Measurements from ENCODE around the gene SDCBP2.

Gene SDCBP2

DNA sequence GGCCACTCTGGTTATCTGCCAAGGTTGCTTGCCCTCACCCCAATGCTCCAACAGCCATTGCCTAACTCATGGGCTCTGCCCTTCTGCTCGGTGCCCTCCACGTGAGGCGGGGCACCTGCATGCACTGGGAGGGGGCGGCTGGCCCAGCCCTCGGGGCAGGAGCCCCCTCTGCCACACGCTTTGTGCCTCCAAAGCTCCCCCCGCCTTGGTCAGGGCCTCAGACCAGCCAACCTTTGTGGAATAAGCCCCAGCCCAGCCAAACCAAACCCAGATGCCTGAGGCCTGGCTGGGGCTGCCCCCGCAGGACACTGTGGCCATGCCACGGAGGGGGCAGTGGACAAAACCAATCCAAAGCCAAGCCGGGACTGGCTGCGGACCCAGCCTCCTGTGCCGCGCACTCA lies 21.4 kb downstream of the SDCBP2 start:
- no peak for DNase-seq (ENCODE audit: low read depth)
- no peak overlapping the region for H3K4me3 ChIP-seq (ENCODE audit: low read depth, low read length)
- TF ChIP-seq, protein P1, sequence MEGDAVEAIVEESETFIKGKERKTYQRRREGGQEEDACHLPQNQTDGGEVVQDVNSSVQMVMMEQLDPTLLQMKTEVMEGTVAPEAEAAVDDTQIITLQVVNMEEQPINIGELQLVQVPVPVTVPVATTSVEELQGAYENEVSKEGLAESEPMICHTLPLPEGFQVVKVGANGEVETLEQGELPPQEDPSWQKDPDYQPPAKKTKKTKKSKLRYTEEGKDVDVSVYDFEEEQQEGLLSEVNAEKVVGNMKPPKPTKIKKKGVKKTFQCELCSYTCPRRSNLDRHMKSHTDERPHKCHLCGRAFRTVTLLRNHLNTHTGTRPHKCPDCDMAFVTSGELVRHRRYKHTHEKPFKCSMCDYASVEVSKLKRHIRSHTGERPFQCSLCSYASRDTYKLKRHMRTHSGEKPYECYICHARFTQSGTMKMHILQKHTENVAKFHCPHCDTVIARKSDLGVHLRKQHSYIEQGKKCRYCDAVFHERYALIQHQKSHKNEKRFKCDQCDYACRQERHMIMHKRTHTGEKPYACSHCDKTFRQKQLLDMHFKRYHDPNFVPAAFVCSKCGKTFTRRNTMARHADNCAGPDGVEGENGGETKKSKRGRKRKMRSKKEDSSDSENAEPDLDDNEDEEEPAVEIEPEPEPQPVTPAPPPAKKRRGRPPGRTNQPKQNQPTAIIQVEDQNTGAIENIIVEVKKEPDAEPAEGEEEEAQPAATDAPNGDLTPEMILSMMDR (IDR thresholded peaks at IDR 0.05; ENCODE audit: control insufficient read depth, extremely low read depth, insufficient read depth), result no peak

DNA sequence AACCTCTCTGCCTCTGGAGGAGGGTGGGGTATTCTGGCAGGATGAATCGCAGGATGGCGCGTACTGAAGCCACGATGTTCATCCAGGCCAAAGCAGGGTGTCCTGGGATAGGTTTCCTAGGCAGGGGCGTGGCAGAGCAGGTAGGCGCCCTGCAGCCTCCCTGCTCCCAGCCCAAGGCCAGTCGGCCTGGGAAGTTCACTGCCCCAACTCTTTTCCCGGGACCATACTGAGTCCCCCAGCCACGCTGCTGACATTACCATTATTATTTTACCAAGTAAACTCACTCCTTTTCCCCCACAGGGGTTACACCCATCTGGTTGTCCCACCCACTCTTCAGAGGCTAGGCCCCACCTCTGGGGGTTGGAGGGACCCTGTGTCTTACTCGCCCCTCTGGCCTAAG lies 21.8 kb downstream of the SDCBP2 start:
- TF ChIP-seq, protein P1 (IDR thresholded peaks at IDR 0.05; ENCODE audit: control insufficient read depth, extremely low read depth, insufficient read depth), result no peak
- H3K4me3 ChIP-seq (ENCODE audit: low read depth, low read length), result no peak overlapping the region
- no peak for DNase-seq (ENCODE audit: low read depth)

DNA sequence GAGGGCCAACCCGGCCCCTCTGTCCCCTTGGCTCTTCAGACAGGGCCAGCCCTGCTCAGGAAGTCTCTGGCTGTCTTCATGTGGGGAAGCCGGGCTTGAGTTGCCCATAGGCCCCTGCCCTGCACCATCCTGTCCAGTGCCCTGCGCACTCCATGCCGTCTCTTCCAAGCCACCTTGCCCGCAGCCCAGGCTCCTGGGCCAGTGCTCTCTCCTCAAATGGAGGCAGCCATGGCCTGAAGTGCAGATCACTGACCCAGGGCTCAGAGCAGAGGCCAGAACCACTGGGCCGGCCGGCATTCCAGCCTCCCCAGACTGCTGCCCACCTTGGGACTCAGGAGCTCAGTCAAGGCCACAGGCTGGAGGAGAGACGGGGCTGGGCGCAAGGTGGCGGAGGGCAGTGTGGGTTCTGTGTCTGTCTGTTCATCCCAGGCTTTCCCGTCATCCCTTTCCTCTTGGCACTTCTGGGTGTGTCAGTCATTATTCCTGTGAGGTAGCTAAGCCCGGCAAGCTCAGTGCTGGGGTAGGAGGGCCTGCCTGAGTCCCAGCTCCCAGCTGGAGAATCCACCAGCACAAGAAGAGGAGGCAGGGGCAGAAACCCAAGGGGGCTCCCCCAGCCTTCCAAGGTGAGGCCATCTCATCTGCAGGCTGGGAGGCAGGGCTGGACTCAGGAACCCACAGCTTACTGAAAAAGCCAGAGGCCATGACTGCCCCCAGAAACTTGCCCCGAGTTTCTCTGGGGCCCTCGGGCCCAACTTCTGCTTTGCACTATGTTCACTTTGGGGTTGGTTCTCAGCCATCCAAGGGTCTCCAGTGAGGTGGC lies 22.4 kb downstream of the SDCBP2 start:
- TF ChIP-seq, protein P1 (IDR thresholded peaks at IDR 0.05; ENCODE audit: control insufficient read depth, extremely low read depth, insufficient read depth), result no peak
- no peak overlapping the region for H3K4me3 ChIP-seq (ENCODE audit: low read depth, low read length)
- DNase-seq (ENCODE audit: low read depth), result no peak

DNA sequence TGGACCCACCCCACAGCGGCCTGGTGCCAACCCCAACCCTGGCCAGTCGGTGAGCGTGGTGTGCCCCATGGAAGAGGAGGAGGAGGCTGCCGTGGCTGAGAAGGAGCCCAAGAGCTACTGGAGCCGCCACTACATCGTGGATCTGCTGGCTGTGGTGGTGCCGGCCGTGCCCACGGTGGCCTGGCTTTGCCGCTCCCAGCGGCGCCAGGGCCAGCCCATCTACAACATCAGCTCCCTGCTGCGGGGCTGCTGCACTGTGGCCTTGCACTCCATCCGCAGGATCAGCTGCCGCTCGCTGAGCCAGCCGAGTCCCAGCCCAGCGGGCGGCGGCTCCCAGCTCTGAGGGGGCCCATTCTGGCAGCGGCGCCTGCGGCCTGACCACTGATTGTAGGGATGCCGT lies 23.2 kb downstream of the SDCBP2 start:
- TF ChIP-seq, protein P1 (IDR thresholded peaks at IDR 0.05; ENCODE audit: control insufficient read depth, extremely low read depth, insufficient read depth), result no peak
- H3K4me3 ChIP-seq (ENCODE audit: low read depth, low read length), result no peak overlapping the region
- DNase-seq (ENCODE audit: low read depth), result no peak

DNA sequence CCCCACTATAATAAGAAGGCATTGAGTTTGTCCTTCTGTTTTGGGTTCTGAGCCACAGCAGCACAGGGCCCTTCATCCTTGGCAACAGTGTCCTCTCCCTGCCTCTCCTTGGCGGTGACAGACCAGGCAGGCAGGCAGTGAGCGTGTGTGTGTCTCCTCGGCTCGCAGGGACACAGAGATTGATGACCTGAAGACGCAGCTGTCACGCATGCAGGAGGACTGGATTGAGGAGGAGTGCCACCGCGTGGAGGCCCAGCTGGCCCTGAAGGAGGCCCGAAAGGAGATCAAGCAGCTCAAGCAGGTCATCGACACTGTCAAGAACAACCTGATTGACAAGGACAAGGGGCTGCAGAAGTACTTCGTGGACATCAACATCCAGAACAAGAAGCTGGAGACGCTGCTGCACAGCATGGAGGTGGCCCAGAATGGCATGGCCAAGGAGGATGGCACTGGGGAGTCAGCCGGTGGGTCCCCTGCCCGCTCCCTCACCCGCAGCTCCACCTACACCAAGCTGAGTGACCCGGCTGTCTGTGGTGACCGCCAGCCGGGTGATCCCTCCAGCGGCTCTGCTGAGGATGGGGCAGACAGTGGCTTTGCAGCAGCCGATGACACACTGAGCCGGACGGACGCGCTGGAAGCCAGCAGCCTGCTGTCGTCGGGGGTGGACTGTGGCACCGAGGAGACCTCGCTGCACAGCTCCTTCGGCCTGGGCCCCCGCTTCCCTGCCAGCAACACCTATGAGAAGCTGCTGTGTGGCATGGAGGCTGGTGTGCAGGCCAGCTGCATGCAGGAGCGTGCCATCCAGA lies 24.0 kb downstream of the SDCBP2 start:
- DNase-seq (ENCODE audit: low read depth), result no peak
- TF ChIP-seq, protein P1 (IDR thresholded peaks at IDR 0.05; ENCODE audit: control insufficient read depth, extremely low read depth, insufficient read depth), result no peak
- no peak overlapping the region for H3K4me3 ChIP-seq (ENCODE audit: low read depth, low read length)

DNA sequence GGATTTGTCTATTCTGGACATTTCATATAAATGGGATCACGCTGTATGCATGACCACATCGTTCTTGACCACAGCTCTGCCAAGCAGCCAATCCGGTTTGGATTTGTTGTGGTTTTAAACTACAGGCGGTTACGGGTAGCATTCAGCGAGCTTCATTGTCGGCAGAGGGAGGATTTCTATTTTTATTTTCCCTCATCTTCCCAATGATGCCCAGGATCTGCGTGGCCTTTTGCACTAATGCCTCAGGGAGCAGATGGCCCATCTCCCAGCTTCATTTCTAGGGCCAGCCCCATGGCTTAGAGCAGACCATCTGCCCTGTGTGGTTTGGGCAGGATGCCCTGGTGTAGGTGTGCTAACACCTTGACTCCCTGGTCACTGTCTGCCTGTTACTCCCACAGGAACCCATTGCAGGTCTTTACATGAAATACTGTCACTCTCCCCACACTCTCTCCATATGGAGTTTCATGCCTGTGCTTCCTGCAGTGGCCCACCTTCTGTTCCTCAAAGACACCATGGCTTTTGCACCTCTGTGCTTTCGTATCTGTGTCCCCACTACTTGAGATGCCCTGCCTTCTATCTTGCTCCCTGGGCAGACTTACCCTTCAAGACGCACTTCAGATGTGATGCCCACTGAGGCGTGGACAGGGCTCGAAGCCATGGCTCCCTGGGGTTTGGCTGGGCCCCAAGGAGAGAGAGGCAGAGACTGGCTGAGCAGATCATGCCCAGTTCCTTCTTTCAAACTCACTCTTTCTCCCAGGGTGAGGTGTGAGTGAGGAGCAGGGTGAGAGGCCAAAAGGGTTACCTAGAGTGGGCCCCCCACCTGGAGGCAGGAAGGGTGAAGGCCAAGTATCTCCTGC lies 26.0 kb downstream of the SDCBP2 start:
- TF ChIP-seq, protein P1 (IDR thresholded peaks at IDR 0.05; ENCODE audit: control insufficient read depth, extremely low read depth, insufficient read depth), result no peak
- no peak overlapping the region for H3K4me3 ChIP-seq (ENCODE audit: low read depth, low read length)
- no peak for DNase-seq (ENCODE audit: low read depth)

Data from LNCaP clone FGC (cell line).